Measurements from ENCODE around the gene FBLN7.

The FBLN7 gene

GRCh38 chr2:112157472-112157871 is 19.3 kb downstream of the FBLN7 start:
- DNase-seq (ENCODE audit: low read depth) = no peak

- DNase-seq (ENCODE audit: low read depth) = no peak
These were observed 21.3 kb downstream of the FBLN7 start for GRCh38 chr2:112159454-112159921.

GRCh38 chr2:112160283-112161250 is 22.4 kb downstream of the FBLN7 start:
- DNase-seq (ENCODE audit: low read depth) = no peak

GRCh38 chr2:112161431-112162145 is 23.4 kb downstream of the FBLN7 start:
- DNase-seq (ENCODE audit: low read depth) = no peak

GRCh38 chr2:112162341-112162740 is 24.2 kb downstream of the FBLN7 start:
- no peak for DNase-seq (ENCODE audit: low read depth)

- no peak for DNase-seq (ENCODE audit: low read depth)
These were observed 24.8 kb downstream of the FBLN7 start for GRCh38 chr2:112162956-112163355.

- no peak for DNase-seq (ENCODE audit: low read depth)
These were observed 25.4 kb downstream of the FBLN7 start for GRCh38 chr2:112163541-112163981.

- DNase-seq (ENCODE audit: low read depth) = no peak
These were observed 26.7 kb downstream of the FBLN7 start for GRCh38 chr2:112164876-112165275.

- no peak for DNase-seq (ENCODE audit: low read depth)
These were observed 27.1 kb downstream of the FBLN7 start for GRCh38 chr2:112165296-112165695.

- no peak for DNase-seq (ENCODE audit: low read depth)
These were observed 28.8 kb downstream of the FBLN7 start for GRCh38 chr2:112166806-112167499.

GRCh38 chr2:112168422-112169124 is 30.4 kb downstream of the FBLN7 start:
- DNase-seq (ENCODE audit: low read depth) = no peak

GRCh38 chr2:112170495-112170894 is 32.3 kb downstream of the FBLN7 start:
- no peak for DNase-seq (ENCODE audit: low read depth)

GRCh38 chr2:112173646-112174319 is 35.6 kb downstream of the FBLN7 start:
- no peak for DNase-seq (ENCODE audit: low read depth)

GRCh38 chr2:112174383-112174782 is 36.2 kb downstream of the FBLN7 start:
- DNase-seq (ENCODE audit: low read depth) = no peak

GRCh38 chr2:112175333-112175732 is 37.1 kb downstream of the FBLN7 start:
- DNase-seq (ENCODE audit: low read depth) = no peak

- no peak for DNase-seq (ENCODE audit: low read depth)
These were observed 37.9 kb downstream of the FBLN7 start for GRCh38 chr2:112175958-112176573.

- no peak for DNase-seq (ENCODE audit: low read depth)
These were observed 43.5 kb downstream of the FBLN7 start for GRCh38 chr2:112181571-112182290.

GRCh38 chr2:112182581-112183034 is 44.4 kb downstream of the FBLN7 start:
- DNase-seq (ENCODE audit: low read depth) = no peak

- no peak for DNase-seq (ENCODE audit: low read depth)
These were observed 45.3 kb downstream of the FBLN7 start for GRCh38 chr2:112183327-112184025.

Data from fibroblast of the conjunctiva (primary cell).